GM12878 (cell line): Measurements from ENCODE around the gene NDUFB11. TPM values are rescaled to one million over a fixed set of nuclear protein-coding genes. Genes with fewer than 3 reads are reported as not detected.

Source experiments
- ATAC-seq: fragments of 200-7000 bp; cut with Tn5 transposase; 3 replicates; pipeline ENCODE4 v1.9.1; 2020; ENCODE audit warnings: mild to moderate bottlenecking, moderate library complexity
- BruUV-seq: library from RNA; stranded (reverse); fragments of 400-500 nt; replicated peaks from 2 replicates; lab custom pipeline; 2021; lab: Mats Ljungman, UMichigan
- CTCF ChIA-PET: fragments of 300-600 bp; sonication (Branson Sonifier 250); formaldehyde crosslinking; extraction: SDS; loops from one replicate; lab custom pipeline; 2021; ENCODE audit warnings: inconsistent platforms; lab: Yijun Ruan, JAX
- POLR2A ChIA-PET: fragments of 350-600 bp; formaldehyde crosslinking; extraction: SDS; loops from one replicate; lab custom pipeline; 2021; ENCODE audit warnings: inconsistent platforms; lab: Charles Lee
- RAD21 ChIA-PET: fragments of 300-600 bp; sonication (Branson Sonifier 250); formaldehyde crosslinking; loops from one replicate; lab custom pipeline; 2023; ENCODE audit warnings: antibody characterized with exemption; ENCODE audit not compliant: unreplicated experiment; lab: Charles Lee
- SMC1A ChIA-PET: fragments of 300-600 bp; sonication (Branson Sonifier 250); formaldehyde crosslinking; loops from one replicate; lab custom pipeline; 2023; ENCODE audit not compliant: unreplicated experiment, uncharacterized antibody; lab: Charles Lee
- DNase-seq: peaks from one replicate; pipeline ENCODE4 v3.0.0-alpha.2; 2011; ENCODE audit warnings: low read depth, low spot score
- FAIRE-seq: peaks from 3 replicates; lab custom pipeline; 2011; peaks lifted over from hg19 to GRCh38; lab: Jason Lieb, UNC
- H2AFZ ChIP-seq: 2 replicates; pipeline ENCODE4 v1.6.0; 2011; ENCODE audit warnings: low read depth, low read length, control low read depth; ENCODE audit not compliant: control insufficient read depth
- H3K27ac ChIP-seq: 2 replicates; pipeline ENCODE4 v1.5.1; 2011; ENCODE audit warnings: control low read depth; ENCODE audit not compliant: control insufficient read depth, insufficient read depth
- H3K27me3 ChIP-seq, 2 experiments: replicated peaks in 1 of 2; 2 replicates each; pipeline versions ENCODE4 v1.6.0 to v1.6.1; 2011; ENCODE audit warnings: low read length in 1 of 2; ENCODE audit not compliant: control insufficient read depth in 2 of 2, insufficient read depth in 2 of 2
- H3K36me3 ChIP-seq, 2 experiments: 2 replicates each; pipeline ENCODE4 v1.5.1; 2011; ENCODE audit warnings: low read length in 1 of 2; ENCODE audit not compliant: control insufficient read depth in 2 of 2, insufficient read depth in 2 of 2
- H3K4me1 ChIP-seq: 2 replicates; pipeline ENCODE4 v1.6.1; 2011; ENCODE audit warnings: mild to moderate bottlenecking, low read length, moderate library complexity, mixed read lengths; ENCODE audit not compliant: control insufficient read depth, insufficient read depth
- H3K4me2 ChIP-seq: 2 replicates; pipeline ENCODE4 v1.6.0; 2011; ENCODE audit warnings: control low read depth; ENCODE audit not compliant: control insufficient read depth, insufficient read depth
- H3K4me3 ChIP-seq: fragments of 200-600 bp; sonication (generic); 2 replicates; pipeline ENCODE4 v1.5.1; 2016
- H3K79me2 ChIP-seq: 2 replicates; pipeline ENCODE4 v1.6.0; 2011; ENCODE audit warnings: low read length; ENCODE audit not compliant: control insufficient read depth, insufficient read depth
- H3K9ac ChIP-seq: 2 replicates; pipeline ENCODE4 v1.8.0; 2011; ENCODE audit warnings: low read length, control low read depth, mixed read lengths; ENCODE audit not compliant: control insufficient read depth, insufficient read depth
- H3K9me3 ChIP-seq: replicated peaks from 3 replicates; pipeline ENCODE4 v1.5.1; 2011; ENCODE audit warnings: mild to moderate bottlenecking, low read length; ENCODE audit not compliant: control insufficient read depth, insufficient read depth
- H4K20me1 ChIP-seq: 2 replicates; pipeline ENCODE4 v1.6.0; 2011; ENCODE audit not compliant: control insufficient read depth, insufficient read depth
- ATF3 ChIP-seq: IDR thresholded peaks from 2 replicates; pipeline ENCODE4 v1.6.1; 2011; ENCODE audit warnings: low read depth, mild to moderate bottlenecking, low read length, moderate library complexity, borderline replicate concordance; ENCODE audit errors: extremely low read depth
- ATF7 ChIP-seq: fragments of 450-650 bp; IDR thresholded peaks from 2 replicates; pipeline ENCODE4 v1.6.1; 2016; ENCODE audit warnings: low read depth, mild to moderate bottlenecking
- BACH1 ChIP-seq: fragments of 450-650 bp; IDR thresholded peaks from 2 replicates; pipeline ENCODE4 v1.6.1; 2017; ENCODE audit warnings: mild to moderate bottlenecking, borderline replicate concordance
- BCL11A ChIP-seq: IDR thresholded peaks from 2 replicates; pipeline ENCODE4 v1.6.1; 2011; ENCODE audit warnings: low read depth, low read length
- CHD4 ChIP-seq: fragments of 200-600 bp; sonication (generic); IDR thresholded peaks from 2 replicates; pipeline ENCODE4 v1.6.1; 2016; ENCODE audit warnings: mild to moderate bottlenecking
- CREM ChIP-seq: IDR thresholded peaks from 2 replicates; pipeline ENCODE4 v1.6.1; 2014; ENCODE audit warnings: antibody characterized with exemption, low read depth
- IRF5 ChIP-seq: fragments of 450-650 bp; IDR thresholded peaks from 2 replicates; pipeline ENCODE4 v1.6.1; 2017; ENCODE audit warnings: borderline replicate concordance
- LARP7 ChIP-seq: fragments of 450-650 bp; IDR thresholded peaks from 2 replicates; pipeline ENCODE4 v1.6.1; 2017; ENCODE audit warnings: mild to moderate bottlenecking
- MEF2A ChIP-seq: IDR thresholded peaks from 2 replicates; pipeline ENCODE4 v1.6.1; 2011; ENCODE audit warnings: low read depth, mild to moderate bottlenecking, low read length, moderate library complexity; ENCODE audit not compliant: insufficient read depth
- MEF2B ChIP-seq: fragments of 450-650 bp; IDR thresholded peaks from 2 replicates; pipeline ENCODE4 v1.6.1; 2018; ENCODE audit warnings: mild to moderate bottlenecking, moderate library complexity; ENCODE audit not compliant: partially characterized antibody, poor library complexity, severe bottlenecking
- MTA2 ChIP-seq: fragments of 450-650 bp; IDR thresholded peaks from 2 replicates; pipeline ENCODE4 v1.6.1; 2016; ENCODE audit warnings: low read depth, mild to moderate bottlenecking, moderate library complexity
- NBN ChIP-seq: fragments of 450-650 bp; IDR thresholded peaks from 2 replicates; pipeline ENCODE4 v1.6.1; 2016
- POLR2A ChIP-seq: IDR thresholded peaks from 2 replicates; pipeline ENCODE4 v1.6.1; 2011; ENCODE audit warnings: low read depth, mild to moderate bottlenecking, low read length
- RAD51 ChIP-seq: fragments of 450-650 bp; IDR thresholded peaks from 2 replicates; pipeline ENCODE4 v1.6.1; 2016; ENCODE audit warnings: moderate library complexity, mild to moderate bottlenecking, inconsistent platforms
- RB1 ChIP-seq: fragments of 450-650 bp; formaldehyde crosslinking; IDR thresholded peaks from 2 replicates; pipeline ENCODE4 v1.6.1; 2017; ENCODE audit warnings: mild to moderate bottlenecking, borderline replicate concordance
- SMAD5 ChIP-seq: IDR thresholded peaks from 2 replicates; pipeline ENCODE4 v1.6.1; 2016; ENCODE audit warnings: antibody characterized with exemption, low read depth
- WRNIP1 ChIP-seq: IDR thresholded peaks from 2 replicates; pipeline ENCODE4 v1.6.1; 2011; ENCODE audit warnings: low read depth, low read length, improper control_type of control experiment, borderline replicate concordance
- ZNF592 ChIP-seq: fragments of 450-650 bp; IDR thresholded peaks from 2 replicates; pipeline ENCODE4 v1.6.1; 2017; ENCODE audit warnings: mild to moderate bottlenecking, moderate library complexity
- WGBS: methylation state at CpG from one replicate; pipeline ENCODE4 v1.1.6; 2016; ENCODE audit warnings: low lambda C conversion rate; ENCODE audit not compliant: insufficient replicate concordance, insufficient coverage; ENCODE audit errors: missing lambda C conversion rate; 5-methylcytosine and 5-hydroxymethylcytosine counted together
- in situ Hi-C: fragments of 300-500 bp; cut with MboI; formaldehyde crosslinking; loops from 9 replicates; pipeline ENCODE4 v1.14.3; 2018; ENCODE audit warnings: mixed read lengths
- intact Hi-C: fragments of 100-400 bp; cut with micrococcal nuclease; formaldehyde crosslinking; loops from one replicate; pipeline ENCODE4 v1.14.2; 2022; ENCODE audit not compliant: unreplicated experiment
- polyA plus RNA-seq, 11 experiments: library from polyadenylated mRNA; depleted of rRNA in 4 of 11; unstranded in 6 of 11; stranded (reverse) in 5 of 11; fragments of >200 nt; fragmentation: Nextera tagmentation in 4 of 11; fragmentation: Illumina TruSeq in 1 of 11; extraction: Ambion mirVana in 4 of 11; extraction: Trizol in 1 of 11; gene quantifications; 1 replicate in 1 of 11; 2 replicates in 10 of 11; pipeline versions ENCODE4 v1.2.1 to v1.2.3, GENCODE V29; 2011 to 2016; ENCODE audit warnings: inconsistent platforms in 2 of 11, missing spikeins in 2 of 11, low read depth in 1 of 11
- total RNA-seq, 4 experiments: library from RNA; depleted of rRNA in 3 of 4; stranded (reverse); fragments of >200 nt in 3 of 4; fragmentation: Illumina TruSeq in 1 of 4; extraction: Trizol in 1 of 4; gene quantifications; 2 replicates each; pipeline versions ENCODE4 v1.2.1 to v1.2.3, GENCODE V29; 2013 to 2021

Gene NDUFB11
- total and polyA plus RNA-seq, 10 of the 15 experiments (the other 5 are each of a cell fraction or from before 2014, with no cell fraction given), result 16.1 to 202 (median 83.3) TPM

DNA sequence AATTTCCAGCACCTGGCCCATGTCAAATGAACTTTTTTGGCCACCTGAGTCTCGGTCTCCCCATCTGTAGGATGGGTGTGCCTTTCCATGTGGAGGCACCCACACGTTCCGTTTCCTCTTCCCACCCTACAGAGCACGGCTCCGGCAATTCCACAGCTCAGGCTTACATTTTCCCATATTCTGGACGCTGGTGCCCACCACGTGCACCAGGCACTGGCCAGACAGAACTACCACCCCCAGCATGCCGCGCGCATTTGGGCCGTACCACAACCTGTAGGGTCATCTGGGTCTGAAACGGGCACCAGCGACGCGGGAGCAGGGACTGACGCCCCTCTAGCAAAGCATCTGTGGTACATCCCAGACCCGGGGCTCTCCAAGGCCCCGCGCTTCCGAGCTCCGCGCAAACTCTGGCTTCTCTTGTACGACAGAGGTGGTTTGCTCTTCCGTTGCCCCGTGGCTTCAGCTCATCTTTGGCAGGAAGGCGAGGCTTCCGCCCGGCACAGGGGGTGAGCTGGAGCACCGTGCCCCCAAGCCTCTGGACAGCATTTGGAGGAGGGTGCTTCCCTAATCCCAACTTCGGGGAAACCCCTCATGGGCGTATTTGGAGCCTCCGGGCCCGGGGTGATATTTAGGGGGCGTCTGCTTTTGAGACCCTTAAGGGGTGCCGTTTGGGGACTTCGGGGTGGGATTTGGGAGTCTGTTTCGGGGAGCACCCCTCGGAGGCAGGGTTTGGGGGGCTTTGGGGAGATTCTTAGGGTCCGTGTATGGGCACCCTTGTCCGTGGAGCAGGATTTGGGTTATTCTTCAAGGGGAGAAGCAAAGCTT lies 46.2 kb upstream of the NDUFB11 start:
- DNase-seq (peak; percentile 64), FAIRE-seq (no peak), ATAC-seq (peak; percentile 72)
- no peaks in the 10 kb centered on the region for H3K9me3 ChIP-seq
- BruUV-seq, result no TSS peak
- in situ Hi-C loops (loop anchor here (5.0 to 10.0 kb wide), 2 partner anchors 197 to 464 kb away; partner anchors contain the start of genes ELK1 and UXT), intact Hi-C loops (loop anchor here (2.0 to 5.0 kb wide), 4 partner anchors 172 to 1757 kb away; no protein-coding TSS in a partner anchor)
- H3K4me2 ChIP-seq, result peak overlapping the region; percentile 24; the same call in 1 of the 2 replicates
- H3K27me3 ChIP-seq, result no peaks in the 10 kb centered on the region
- H3K9ac ChIP-seq, result peak overlapping the region; percentile 84
- peak overlapping the region; percentile 59 for H2AFZ ChIP-seq
- WGBS, result 25% methylated on average over 40 of the region's 40 CpGs
- H3K79me2 ChIP-seq, result peaks cover 34% of the 10 kb centered on the region
- H3K36me3 ChIP-seq, result peaks cover 0 to 2% of the 10 kb centered on the region in 2 experiments; a peak in 3 of 4 replicates
- SMC1A ChIA-PET, result interaction anchor here (0.8 to 1.2 kb wide), 4 partner anchors 27 to 642 kb away, joined by 3 to 5 read pairs (median 4); partner anchors contain the start of genes NDUFB11 and RBM10
- no peaks in the 10 kb centered on the region for H4K20me1 ChIP-seq
- CTCF ChIA-PET, result interaction anchor here (1.4 to 2.7 kb wide), 5 partner anchors 46 to 332 kb away, joined by 3 to 16 read pairs (median 8); partner anchors contain the start of genes NDUFB11, RBM10 and ZNF157
- H3K4me3 ChIP-seq, result peak overlapping the region; percentile 77
- H3K27ac ChIP-seq, result peak overlapping the region; percentile 78
- POLR2A ChIA-PET, result interaction anchor here (0.8 to 3.4 kb wide), 8 partner anchors 12 to 326 kb away, joined by 3 to 25 read pairs (median 3); partner anchors contain the start of genes CDK16, NDUFB11, RBM10 and USP11
- peaks cover 8% of the 10 kb centered on the region for H3K4me1 ChIP-seq
- RAD21 ChIA-PET, result interaction anchor here (0.9 to 2.5 kb wide), 5 partner anchors 27 to 333 kb away, joined by 3 to 14 read pairs (median 6); partner anchors contain the start of genes CDK16, NDUFB11, RBM10 and USP11
- TF ChIP-seq MTA2 (no peak), ATF3 (no peak), BACH1 (no peak; the same call in 1 of the 2 replicates), CHD4 (no peak), SMAD5 (peak; percentile 63; the same call in 1 of the 2 replicates), WRNIP1 (no peak), ZNF592 (no peak), RB1 (no peak), NBN (peak; percentile 63; the same call in 1 of the 2 replicates), IRF5 (no peak), RAD51 (peak; percentile 62), BCL11A (no peak), ATF7 (peak; percentile 98), CREM (peak; percentile 67), LARP7 (peak; percentile 42; the same call in 1 of the 2 replicates), MEF2B (no peak), POLR2A (peak; percentile 92), MEF2A (0 out of 2 replicates have a peak, but pooled peaks have one; percentile 19)
